NCI-H2171 (cell line): ENCODE results near the gene SIAE.
"Not testable (repeated sequence)": the region's sequence is repeated elsewhere in the genome, so short reads cannot be mapped to it uniquely, and the experiment has no call there.

Source experiments
- DNase-seq: peaks from one replicate; lab custom pipeline; 2025; lab: John Stamatoyannopoulos, UW

The SIAE gene

DNA sequence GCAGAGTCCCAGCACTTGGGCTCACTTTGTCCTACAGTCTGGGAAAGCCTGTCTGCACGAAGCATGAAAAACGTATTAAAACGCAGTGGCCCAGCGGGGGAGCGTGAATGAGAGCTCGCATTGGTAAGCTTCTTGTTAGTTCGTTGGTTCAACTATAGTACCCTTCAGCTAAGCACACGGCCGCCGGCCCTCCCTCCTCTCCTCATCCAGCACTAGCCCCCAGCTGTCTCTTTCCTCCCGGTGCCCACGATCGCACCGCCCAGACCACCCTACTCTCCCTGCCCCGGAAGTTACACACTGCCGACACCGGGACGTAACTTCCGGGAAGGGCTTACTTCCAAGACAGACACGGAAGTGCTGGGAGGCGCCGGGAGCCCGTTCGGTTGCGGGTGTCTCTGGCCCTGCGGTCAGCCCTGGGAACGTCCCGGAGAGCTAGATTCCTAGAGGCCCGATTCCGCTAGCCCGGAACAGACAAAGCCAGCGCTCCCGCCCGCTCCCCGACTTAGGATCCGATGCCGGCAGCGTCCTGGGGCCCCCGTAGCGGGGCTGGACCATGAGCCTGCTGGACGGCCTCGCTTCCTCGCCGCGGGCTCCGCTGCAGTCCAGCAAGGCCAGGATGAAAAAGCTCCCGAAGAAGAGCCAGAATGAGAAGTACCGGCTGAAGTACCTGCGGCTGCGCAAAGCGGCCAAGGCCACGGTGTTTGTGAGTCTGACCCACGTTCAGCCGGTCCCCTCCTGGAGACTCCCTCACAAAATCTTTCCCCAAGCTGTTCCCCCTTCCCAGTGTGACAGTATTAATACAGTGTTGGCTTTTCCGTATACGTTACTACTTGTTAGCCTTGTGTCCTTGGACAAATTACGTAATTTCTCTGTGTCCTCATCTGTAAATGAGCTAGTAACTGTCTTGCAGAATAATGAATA, 50.7 kb downstream of the SIAE start, which contains the start of gene TBRG1:
TBRG1 (plus strand) TSS at position 334 of the 921 bp plus-strand sequence; CDS start at position 554, 220 bp downstream.
- peak; percentile 42 for DNase-seq

DNA sequence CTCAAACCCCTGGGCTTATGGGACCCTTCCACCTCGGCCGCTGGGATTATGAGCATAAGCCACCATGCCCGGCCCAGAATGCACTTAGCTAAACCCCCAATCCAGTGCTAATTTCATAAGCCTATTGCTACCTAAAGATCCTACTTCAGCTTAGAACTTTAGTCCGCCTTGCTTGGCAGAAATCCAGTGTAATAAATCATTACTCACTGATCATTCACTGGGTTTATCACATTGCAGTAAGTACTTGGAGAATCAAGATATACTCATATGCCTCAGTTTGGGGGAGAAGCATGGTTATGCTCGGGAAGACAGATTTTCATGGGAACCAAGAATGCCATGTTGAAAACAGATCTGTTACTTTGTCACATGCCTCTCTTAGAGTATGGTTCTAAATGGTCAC, 54.7 kb downstream of the SIAE start:
- DNase-seq = no peak

DNA sequence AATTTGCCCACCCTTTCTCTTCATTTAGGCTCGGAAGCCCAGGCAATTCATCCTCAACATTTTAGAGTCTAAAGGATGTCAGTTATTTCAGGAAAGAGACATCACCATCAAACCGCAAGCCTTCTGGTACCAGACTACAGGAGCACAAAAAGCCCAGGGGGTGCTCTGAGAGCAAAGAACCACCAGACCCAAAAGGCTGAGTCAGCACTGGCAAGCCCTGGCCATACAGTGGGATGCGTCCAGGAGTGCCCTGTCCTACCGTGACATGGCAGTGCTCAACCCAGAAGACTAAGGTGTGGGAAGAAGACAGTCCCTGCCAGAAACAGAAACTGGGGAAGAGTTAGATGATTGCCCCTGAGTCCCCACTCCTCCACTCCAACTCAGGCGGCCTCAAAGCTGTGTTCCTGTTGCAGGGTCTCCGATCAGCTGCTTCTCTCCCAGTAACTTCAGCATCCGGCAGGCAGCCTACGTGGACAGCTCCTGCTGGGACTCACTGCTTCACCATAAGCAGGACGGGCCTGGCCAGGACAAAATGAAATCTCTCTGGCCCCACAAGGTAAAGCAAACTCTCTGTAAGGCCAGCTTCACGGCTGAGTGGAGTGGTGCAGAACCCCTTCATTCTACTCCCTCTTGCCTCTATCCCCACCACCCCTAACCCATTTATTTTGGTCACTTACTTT, 60.8 kb downstream of the SIAE start:
- no peak for DNase-seq

DNA sequence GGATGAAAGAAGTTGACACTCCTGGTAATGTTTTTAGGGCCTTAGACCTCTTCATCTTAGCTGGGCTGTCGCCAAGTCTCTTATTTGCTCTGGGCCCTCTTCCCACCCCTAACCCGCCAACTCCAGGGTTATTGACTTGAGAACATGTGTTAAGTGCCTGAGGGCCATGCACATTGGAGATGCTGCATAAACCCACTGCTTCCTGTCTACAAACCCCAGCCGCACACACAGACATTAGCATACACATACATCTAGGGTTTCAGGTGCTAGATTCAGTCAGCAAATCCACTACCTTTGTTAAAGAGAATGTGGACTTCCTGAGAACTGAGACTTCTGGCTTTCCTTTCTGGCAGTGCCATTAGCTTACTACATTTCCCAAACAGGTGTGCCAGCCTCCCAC, 61.5 kb downstream of the SIAE start:
- no peak for DNase-seq

DNA sequence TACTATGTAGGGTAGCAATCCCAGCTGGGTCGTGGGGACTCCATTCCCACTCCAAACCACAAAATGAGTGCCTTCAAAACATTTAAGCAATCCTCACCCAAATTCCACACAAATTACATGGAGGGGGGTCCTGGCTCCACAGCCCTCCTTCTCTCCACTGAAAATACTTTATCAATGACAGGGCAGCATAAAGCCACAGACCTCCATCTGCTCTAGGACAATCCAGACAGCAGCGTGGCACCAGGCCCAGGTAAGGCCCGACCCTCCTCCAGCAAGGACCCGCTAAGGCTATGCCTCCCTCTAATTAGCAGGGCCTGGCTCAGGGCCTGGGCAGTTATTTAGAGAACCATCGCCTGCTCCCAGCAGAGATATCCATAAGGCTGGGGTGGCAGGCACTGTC, 62.5 kb downstream of the SIAE start, which contains the start of gene PANX3:
PANX3 (plus strand) TSS at position 365 of the 400 bp plus-strand sequence. CDS start 129 bp downstream, outside the sequence.
- no peak for DNase-seq

DNA sequence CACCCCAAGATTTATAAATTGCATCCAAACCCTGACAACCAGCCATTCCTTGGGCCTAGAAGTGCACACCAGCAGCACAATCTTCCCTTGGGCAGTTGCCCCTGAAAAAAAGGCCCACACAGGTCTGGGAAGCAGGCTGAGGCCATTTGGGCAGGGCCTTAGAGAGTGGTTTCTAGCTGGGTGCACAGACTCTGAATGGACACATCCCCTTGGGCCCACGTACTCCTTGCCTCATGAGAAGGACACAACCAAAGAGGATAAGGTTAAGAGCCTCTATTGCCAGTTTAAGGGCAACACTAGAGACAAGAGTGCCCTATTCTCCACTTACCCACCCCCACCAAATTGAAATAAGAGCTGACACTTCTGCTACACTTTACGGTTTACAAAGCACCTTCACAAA, 63.2 kb downstream of the SIAE start:
- no peak for DNase-seq

DNA sequence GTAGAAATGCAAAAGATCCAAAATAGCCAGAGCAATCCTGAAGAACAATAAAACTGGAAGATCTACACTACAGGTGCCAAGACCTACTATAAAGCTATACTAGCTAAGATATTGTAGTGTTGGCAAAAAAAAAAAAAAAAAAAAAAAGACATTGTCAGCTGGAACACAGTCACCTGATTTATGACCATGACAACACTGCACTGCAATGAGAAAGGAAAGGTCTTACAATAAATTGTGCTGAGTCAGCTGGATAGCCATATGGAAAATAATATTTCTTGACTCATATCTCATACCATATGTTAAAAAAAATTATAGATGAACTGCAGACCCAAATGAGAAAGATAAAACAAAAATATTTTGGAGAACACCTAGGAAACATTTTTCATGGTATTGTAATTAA, 65.4 kb downstream of the SIAE start:
- no peak for DNase-seq

DNA sequence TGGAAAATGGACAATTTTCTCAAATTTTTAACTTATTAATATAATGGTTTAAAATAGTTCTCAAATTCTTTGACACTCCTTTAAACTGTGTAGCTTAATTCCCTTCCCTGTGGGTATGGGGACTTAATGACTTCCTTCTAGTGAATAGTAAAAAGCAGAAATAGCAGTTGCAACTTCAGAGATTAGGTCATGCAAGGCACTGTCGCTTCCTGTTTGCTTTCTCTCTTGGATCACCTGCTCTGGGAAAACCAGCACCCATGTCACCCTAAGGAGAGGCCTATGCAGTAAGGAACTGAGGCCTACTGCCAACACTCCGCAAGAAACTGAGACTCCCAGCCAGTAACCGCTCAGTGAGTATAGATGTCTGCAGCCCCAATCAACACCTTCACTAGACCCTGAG, 67.8 kb downstream of the SIAE start:
- no peak for DNase-seq

DNA sequence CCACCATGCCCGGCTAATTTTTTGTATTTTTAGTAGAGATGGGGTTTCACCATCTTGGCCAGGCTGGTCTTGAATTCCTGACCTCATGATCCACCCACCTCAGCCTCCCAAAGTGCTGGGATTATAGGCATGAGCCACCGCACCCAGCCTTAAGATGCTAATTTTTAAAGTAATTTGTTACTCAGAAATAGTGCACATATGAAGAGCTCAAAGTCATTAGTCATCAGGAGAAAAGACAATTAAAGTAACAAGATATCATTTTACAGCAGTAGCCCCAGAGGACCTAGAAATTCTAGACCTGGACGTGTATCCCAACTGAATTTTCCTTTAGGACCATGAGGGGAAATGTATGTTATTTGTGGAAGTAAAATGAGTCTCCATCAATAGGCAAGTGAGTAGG, 70.8 kb downstream of the SIAE start:
- not testable (repeated sequence) for DNase-seq

DNA sequence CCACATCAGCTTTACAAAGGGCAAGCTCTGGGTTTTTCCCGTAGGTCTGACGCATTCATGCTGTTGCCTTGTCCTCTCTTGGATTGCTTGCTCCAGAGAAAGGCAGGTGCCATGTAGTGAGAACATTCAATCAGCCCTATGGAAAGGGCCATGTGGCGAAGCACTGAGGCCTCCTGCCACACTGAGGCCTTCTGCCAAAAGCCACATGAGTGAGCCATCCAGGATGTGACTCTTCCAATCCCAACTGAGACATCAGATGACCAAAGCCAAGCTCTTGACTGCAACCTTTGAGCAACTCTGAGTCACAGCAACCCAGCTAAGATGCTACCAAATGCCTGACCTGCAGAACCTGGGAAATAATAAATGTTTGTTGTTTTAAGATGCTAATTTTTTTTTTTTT, 71.3 kb downstream of the SIAE start:
- DNase-seq = no peak

DNA sequence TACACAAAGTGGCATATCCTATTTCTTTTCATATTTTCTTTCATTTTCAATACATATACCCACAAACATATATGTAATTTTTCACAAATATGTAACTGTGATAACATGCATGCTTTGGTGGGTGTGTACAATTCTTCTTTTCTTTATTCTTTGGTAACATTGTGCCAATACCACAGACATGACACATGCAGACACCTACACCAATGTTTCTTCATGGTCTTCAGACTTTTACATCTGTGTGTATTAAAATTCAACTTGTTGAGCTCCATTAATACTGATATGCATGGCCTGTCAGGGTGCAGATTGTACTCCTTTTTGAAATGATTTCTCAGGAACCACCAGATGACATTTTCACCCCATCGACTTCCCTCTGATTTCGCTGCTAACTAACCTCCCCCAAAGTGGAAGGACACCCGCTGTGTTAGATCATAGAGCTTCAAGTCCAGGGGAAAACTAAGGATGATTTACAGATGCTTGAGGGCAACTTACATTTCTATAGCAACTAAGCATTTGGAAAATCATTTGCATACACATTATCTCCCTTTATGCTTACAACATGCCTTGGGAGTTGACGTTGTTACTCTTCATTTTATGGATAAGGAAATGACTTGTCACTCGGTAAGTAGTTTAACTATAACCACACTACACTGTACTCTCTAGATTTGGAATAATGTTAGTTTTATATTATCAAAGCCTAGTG, 72.8 kb downstream of the SIAE start:
- DNase-seq = no peak

DNA sequence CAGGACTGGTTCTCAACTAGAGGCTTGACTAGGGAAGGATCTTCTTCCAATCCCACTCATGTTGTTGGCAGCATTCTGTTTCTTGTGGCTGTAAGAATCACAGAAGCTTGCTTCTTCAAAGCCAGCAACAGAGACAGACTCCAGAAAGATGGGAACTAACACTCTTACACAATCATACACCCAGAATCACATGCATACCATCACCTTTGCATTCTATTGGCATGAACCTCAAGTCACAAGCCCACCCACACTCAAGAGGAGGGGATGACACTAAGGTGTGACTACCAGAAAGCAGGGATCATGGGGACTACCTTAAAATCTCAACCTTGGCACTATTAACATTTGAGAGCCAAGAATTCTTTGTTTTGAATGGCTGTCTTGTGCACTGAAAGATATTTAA, 75.9 kb downstream of the SIAE start:
- DNase-seq = no peak

DNA sequence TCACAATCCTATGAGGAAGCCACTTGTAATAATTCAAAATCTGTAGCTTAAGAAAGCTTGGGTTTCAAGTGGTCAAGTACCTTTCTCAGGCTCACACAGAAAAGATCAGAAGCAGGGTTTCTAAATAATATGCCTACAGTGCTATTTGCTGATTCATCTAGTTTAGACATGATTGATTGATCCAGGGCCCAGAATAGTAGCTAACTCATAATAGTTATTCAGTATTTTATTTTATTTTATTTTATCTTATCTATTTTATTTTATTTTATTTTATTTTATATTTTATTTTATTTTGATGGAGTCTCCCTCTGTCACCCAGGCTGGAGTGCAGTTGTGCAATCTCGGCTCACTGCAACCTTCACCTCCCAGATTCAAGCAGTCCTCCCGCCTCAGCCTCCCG, 78.2 kb downstream of the SIAE start:
- DNase-seq = no peak

DNA sequence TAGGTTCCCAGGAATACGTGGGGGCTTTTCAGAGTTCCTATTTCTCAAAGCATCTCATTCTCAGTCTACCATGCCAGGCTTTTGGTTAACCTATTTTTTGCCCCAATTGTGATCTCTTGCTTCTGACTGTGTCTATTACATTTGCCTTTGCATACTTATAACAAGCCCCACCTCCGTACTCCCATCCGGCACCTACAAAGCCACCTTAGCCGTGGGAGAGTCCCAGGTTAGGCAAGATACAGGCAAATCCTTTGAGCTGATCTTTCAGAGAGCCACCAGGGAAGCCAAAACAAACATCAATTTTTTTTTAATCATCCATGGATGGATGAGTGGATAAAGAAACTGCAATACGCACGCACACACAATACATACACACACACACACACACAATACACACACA, 80.9 kb downstream of the SIAE start:
- no peak for DNase-seq

DNA sequence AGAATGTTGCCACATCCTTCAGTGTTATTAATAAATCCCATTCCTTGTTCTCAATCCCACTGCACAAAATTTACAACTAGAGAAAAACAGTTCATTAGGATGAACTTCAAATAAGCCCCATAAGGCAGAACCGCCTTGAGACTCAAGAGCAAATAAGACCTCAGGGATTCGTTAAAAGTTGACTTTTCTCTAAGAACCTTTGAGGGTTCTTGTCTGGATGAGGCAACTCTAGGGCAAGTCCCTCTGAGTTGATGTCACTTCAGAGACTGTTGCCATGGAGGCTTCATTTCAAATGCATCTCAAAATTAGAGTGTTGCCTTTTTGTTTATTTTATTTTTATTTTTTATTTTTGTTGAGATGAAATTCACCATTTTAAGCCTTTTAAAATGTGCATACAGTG, 82.1 kb downstream of the SIAE start:
- no peak for DNase-seq

DNA sequence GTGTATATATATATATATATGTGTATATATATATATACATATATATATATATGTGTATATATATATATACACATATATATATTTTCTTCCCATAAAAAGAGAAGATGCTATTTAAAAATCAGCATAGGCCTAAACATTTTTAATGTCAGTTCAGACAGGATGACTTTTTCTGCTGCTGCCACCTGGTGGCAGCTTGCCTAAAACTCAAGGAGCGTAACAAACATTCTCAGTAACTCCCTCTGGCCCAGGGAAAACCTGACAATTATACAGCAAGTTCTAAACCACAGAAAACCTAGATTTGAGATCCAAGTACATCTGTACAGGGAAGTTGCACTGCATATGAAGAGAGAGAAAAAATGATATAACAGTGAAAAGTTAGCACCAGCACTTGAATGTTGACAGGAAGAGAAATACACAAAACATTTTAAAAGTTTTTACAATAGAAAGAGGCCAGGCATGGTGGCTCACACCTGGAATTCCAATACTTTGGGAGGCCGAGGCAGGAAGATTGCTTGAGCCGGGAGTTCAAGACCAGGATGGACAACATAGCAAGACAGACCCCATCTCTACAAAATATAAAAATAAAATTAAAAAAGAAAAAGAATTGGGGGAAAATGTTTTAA, 87.2 kb downstream of the SIAE start:
- DNase-seq = peak; percentile 7

DNA sequence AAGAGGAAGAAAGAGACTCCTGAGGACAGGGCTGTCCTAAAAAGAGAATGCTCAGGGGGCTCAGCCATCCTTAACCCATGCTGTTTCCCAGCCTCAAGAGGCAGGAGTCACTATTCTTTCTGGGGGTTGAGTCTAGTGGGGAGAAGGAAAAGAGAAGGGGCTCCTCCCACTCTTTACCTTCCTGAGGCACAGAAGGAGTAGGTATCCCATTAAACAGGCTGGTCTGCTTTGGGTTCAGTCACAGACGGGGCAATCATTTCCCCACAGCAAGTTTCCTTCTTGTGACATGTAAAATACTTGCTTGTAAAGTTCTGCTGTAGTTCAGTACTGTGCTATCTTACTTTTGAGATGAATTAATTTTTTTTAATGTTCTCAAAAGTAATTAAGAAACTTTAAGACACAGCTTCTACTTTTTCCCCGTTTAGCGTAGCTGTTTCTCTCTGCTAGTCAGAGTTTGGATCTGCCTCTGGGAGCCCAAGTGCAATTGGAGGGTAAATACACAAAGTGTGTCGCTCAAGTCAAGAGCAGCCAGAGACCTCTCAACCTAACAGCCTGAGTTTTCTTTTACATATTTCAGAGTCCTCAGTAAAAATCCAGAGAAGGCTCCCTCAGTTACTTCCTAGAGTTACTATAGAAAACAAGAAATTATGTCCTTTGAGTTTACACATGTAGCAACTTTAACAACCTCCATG, 88.7 kb downstream of the SIAE start:
- no peak for DNase-seq

DNA sequence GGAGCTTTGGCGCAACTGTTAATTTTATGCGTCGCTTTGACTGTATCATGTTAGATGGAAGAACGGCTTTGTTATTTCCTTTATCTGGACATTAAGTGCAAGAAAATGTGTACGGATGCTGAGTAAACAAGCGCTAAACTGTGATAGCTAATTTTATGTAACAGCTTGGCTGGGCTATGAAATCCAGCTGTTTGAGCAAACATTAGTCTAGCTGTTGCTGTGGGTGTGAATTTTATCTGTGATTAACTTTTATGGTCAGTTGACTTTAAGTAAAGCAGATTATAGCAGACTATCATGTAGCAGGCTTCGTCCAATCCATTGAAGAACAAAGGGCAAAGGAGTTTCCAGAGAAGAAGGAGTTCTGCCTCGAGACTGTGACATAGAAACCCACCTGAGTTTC, 89.8 kb downstream of the SIAE start:
- DNase-seq = no peak
